Right cardiac atrium (tissue), 5 donors: ENCODE data around the gene SNTN. TPM values are rescaled to one million over a fixed set of nuclear protein-coding genes. Genes with fewer than 3 reads are reported as not detected.

Experiments used
- ATAC-seq, 2 donors: fragments of 200-7000 bp; cut with Tn5 transposase; one replicate each; pipeline versions ENCODE4 v1.8.0 to v1.9.1; 2020; ENCODE audit warnings: moderate library complexity in 2 of 2, mild to moderate bottlenecking in 1 of 2
- DNase-seq, 3 donors: peaks; one replicate each; pipeline ENCODE4 v3.0.0-alpha.2; 2020
- H3K27ac ChIP-seq: one replicate; pipeline ENCODE4 v1.5.1; 2013; ENCODE audit warnings: mild to moderate bottlenecking, low read length, control low read depth, moderate library complexity
- H3K27me3 ChIP-seq: one replicate; pipeline ENCODE4 v1.6.1; 2013; ENCODE audit not compliant: control insufficient read depth, insufficient read depth
- H3K4me1 ChIP-seq: one replicate; pipeline ENCODE4 v1.6.1; 2013; ENCODE audit warnings: low read length; ENCODE audit not compliant: control insufficient read depth, insufficient read depth
- H3K4me3 ChIP-seq: one replicate; pipeline ENCODE4 v1.5.1; 2013; ENCODE audit warnings: low read length, control low read depth
- H3K9me3 ChIP-seq: one replicate; pipeline ENCODE4 v1.6.1; 2013; ENCODE audit warnings: low read length; ENCODE audit not compliant: control insufficient read depth
- WGBS: extraction: QIAGEN DNeasy Blood & Tissue Kit; methylation state at CpG from one replicate; pipeline ENCODE4 v1.1.7; 2013; 5-methylcytosine and 5-hydroxymethylcytosine counted together
- intact Hi-C, 4 donors: fragments of 100-400 bp; cut with DNase I; formaldehyde crosslinking; loops; one replicate each; pipeline versions ENCODE4 v1.11.0 to v1.14.0; 2022 to 2023
- long read RNA-seq, 4 donors: library from polyadenylated mRNA; unstranded; transcript quantifications; one replicate each; pipeline ENCODE4 v2.0.0, GENCODE V29; 2020 to 2021
- polyA plus RNA-seq: library from polyadenylated mRNA; stranded (reverse); fragments of 200-250 nt; gene quantifications from one replicate; pipeline ENCODE4 v1.2.3, GENCODE V29; 2013
- total RNA-seq, 4 donors: library from RNA; stranded (reverse); fragmentation: NEBNext Ultra II Directional; extraction: Animal tissue kit (Norgen Biotek cat#: 25700); gene quantifications; one replicate each; pipeline ENCODE4 v1.2.1, GENCODE V29; 2021
- donor health status: healthy with polysubstance abuse.
- donor health status: DM: no; HTN: yes; CAD: no.
- donor health status: DM: no; HTN: no; CAD: no.
- donor health status: DM: no; HTN: yes; CAD: no; lungs with severe emphysema.
- donor health status: DM: yes; HTN: yes; CAD: no.

Gene SNTN
- total RNA-seq = not detected
- not detected for polyA plus RNA-seq
- long read RNA-seq, donor 1 = 0 reads
- long read RNA-seq, donor 2 = 0 reads
- long read RNA-seq, donor 3 = 0 reads
- long read RNA-seq, donor 4 = 0 reads

DNA sequence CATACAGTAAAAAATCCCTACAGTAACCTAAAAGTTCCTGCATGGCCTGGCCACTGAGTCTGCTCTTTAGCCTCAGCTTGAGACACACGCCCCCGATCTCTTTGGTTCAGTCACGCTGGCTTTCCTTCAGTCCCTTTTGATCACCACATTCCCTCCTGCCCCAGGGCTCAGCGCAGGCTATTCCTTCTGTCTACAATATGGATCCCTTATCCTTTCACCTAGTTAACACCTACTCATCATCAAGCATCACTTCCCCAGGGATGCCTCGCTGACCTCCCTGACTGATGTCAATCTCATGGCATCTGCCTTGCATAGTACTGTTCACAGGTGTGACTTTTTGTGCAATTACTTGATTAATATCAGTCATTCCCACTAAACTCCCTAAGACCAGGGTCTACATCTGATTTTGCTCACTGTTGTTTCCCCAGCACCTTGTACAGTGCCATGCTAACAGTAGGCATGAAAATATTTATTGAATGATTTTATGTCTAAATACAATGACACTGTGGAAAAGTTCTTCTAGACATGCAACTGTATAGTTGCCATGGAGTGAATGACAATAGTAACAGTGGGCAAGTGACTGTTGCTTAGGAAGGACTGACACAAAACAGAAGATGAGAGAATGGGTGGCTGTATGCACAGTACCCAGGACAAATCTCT is at the start of gene SNTN:
SNTN (plus strand) TSS at position 610 of the 660 bp plus-strand sequence; CDS start at position 623, 13 bp downstream.
- Histone ChIP-seq H3K27me3 (no peaks in the 10 kb centered on the region), H3K4me1 (no peaks in the 10 kb centered on the region), H3K27ac (no peak within 1 kb of the TSS), H3K9me3 (no peaks in the 10 kb centered on the region), H3K4me3 (no peak within 1 kb of the TSS)
- intact Hi-C loops = no loop called here
- no peak for ATAC-seq
- DNase-seq = no peak
- whole genome bisulfite sequencing = 60% methylated on average over 5 of the region's 5 CpGs

DNA sequence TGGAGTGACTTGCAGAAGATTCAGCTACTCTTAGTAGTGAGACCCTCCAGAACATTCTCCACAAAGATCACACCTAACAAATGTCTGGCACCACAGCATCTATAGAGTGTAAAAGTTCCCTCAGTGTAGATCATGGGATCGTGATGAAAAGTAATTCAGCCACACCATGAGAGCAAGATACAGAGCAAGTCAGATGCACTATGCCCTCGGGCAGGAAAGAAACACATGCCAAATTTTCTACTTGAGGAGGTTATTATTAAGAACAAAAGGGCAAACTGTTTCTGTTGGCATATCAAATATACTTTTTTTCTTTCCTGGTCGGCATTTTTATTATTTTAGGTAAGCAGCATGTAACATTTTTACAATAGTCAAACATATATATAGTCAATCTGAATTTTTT is 44.8 kb upstream of the SNTN start:
- intact Hi-C loops = no loop called here

DNA sequence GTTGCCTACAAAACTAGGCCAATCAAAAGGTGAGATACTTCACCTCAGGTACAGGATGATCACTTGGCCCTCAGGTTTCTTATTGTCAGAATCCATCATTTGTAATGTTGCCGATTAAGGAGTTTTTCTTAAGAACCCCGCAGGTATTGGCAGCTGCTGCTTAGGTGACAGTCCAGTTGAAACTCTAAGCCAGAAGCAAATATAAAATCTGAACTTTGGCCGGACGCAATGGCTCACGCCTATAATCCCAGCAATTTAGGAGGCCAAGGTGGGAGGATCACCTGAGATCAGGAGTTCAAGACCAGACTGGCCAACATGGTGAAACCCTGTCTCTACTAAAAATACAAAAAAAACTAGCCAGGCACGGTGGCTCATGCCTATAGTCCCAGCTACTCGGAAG is 43.1 kb upstream of the SNTN start:
- Histone ChIP-seq H3K4me3 (no peak overlapping the region), H3K4me1 (no peaks in the 10 kb centered on the region), H3K27me3 (no peaks in the 10 kb centered on the region), H3K27ac (no peak overlapping the region), H3K9me3 (no peaks in the 10 kb centered on the region)
- 87% methylated on average over 7 of the region's 7 CpGs for WGBS
- DNase-seq = no peak
- intact Hi-C loops = no loop called here
- ATAC-seq = no peak

More for the DNA sequence above, 44.8 kb upstream of the SNTN start:
- Histone ChIP-seq H3K4me3 (no peak overlapping the region), H3K4me1 (no peaks in the 10 kb centered on the region), H3K9me3 (no peaks in the 10 kb centered on the region), H3K27me3 (no peaks in the 10 kb centered on the region), H3K27ac (no peak overlapping the region)
- WGBS = 42% methylated on average over 3 of the region's 3 CpGs
- DNase-seq (no peak), ATAC-seq (no peak)

DNA sequence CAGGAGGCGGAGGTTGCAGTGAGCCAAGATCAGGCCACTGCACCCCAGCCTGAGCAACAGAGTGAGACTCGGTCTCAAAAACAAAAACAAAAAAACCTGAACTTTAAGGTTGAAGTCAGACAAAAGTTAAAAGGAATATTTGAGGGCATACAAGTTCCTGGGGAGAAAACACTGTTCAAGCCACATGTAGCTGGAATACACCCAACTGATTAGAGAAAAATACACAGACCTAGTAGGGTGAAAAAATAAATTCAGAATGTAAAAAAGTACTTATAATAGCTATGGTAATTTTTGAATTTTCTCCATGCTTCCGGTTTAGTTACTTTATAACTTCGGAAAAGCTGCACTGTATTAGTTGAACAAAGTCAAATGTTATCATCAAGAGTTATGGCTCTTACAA is 42.6 kb upstream of the SNTN start:
- no peaks in the 10 kb centered on the region for H3K4me1 ChIP-seq
- DNase-seq (no peak), ATAC-seq (no peak)
- H3K9me3 ChIP-seq = no peaks in the 10 kb centered on the region
- WGBS = 89% methylated on average over 4 of the region's 4 CpGs
- H3K27me3 ChIP-seq = no peaks in the 10 kb centered on the region
- H3K4me3 ChIP-seq = no peak overlapping the region
- intact Hi-C loops = no loop called here
- no peak overlapping the region for H3K27ac ChIP-seq

DNA sequence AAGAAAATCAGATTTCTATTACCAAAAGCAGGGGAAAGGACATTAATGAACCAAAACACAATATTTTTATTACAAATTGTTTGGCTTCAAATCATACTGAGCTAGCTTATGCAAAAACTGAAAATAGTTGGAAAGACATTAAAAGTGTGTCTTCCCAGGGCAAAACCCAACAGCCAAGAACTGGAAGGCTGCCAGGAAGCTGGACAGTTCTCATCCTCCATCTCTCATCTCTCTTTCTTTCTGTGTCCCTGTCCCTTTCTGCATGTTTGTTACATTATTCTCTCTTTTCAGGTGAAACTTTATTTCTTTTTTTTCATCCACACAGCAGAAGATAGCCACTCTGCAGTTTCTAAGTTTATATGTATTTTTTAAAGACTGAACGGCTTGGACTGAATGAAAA is 41.1 kb upstream of the SNTN start:
- Histone ChIP-seq H3K27ac (no peak overlapping the region), H3K27me3 (no peaks in the 10 kb centered on the region), H3K4me3 (no peak overlapping the region), H3K9me3 (no peaks in the 10 kb centered on the region), H3K4me1 (no peaks in the 10 kb centered on the region)
- WGBS = 89% methylated on average over 1 of the region's 1 CpG
- no peak for DNase-seq
- ATAC-seq = no peak
- intact Hi-C loops = no loop called here

DNA sequence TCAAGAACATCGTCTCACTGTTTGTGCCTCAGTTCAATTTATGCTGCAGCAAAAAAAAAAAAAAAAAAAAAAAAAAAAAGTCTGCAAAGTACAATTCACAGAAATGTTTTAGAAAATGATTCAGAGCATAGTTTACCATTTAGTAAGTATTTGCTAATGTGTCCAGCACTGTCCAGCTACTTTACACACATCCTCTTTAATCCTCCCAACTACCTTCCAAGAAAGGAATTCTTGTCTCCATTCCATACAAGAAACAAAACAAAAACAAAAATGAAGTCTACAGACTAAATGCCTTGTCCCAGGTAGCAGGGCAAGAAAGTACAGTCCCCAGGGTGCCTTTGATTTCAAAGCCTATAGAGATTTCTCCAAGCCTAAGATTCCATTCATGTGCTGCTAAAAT is 38.9 kb upstream of the SNTN start:
- H3K27ac ChIP-seq = no peak overlapping the region
- 36% methylated on average over 1 of the region's 1 CpG for WGBS
- no peaks in the 10 kb centered on the region for H3K9me3 ChIP-seq

DNA sequence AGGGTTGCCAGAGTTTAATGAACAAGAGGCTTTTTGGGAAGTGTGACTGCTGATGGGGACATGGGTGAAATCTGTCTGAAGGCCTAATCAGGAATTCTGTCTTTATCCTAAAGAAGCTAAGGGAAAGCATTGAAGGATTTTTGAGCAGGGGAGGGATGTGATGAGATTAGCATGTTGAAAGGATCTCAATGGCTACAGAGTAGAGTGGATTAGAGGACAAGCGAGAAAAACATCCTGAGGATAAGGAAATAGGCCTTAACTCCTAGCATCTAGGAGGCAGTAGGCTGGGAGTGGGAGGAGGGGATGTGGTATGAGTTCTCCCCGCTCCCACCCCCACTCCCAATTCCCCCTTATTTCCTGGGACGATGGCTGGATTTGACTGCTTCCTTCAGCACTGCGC is 35.1 kb upstream of the SNTN start:
- WGBS = 60% methylated on average over 4 of the region's 4 CpGs

More for the DNA sequence above, 38.9 kb upstream of the SNTN start:
- intact Hi-C loops = no loop called here
- Histone ChIP-seq H3K4me3 (no peak overlapping the region), H3K27me3 (no peaks in the 10 kb centered on the region), H3K4me1 (no peaks in the 10 kb centered on the region)
- ATAC-seq = no peak
- no peak for DNase-seq

DNA sequence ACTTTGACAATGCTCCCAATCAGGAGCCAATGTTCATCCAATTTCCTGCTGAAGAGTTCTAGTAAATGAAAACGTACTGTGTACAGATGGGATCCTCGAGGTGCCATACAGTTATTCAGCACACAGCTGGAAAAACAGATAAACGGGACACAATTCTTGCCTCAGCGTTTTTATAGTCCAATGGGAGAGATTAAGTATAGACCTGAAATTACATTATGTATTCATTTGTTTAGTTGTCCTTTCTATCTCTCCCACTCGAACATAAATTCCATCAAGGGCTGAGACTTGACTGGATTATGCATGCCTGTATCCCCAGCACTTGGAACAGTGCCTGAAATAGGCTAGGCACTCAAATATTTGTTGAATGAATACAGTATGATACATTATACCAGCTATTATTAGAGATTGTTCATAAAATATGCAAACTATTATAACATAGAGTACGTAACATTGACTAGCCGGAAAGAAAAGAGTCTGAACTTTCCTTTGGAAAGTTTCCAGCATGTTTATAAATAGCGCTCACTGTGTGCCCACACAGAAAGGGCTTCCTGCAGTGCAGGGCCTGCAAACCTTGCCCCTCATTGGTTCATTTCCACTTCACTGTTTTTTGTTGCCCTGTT is 27.4 kb upstream of the SNTN start:
- 22% methylated on average over 8 of the region's 8 CpGs for WGBS
- ATAC-seq = no peak
- intact Hi-C loops = no loop called here
- Histone ChIP-seq H3K9me3 (no peaks in the 10 kb centered on the region), H3K27me3 (no peaks in the 10 kb centered on the region), H3K27ac (no peak overlapping the region), H3K4me3 (no peak overlapping the region), H3K4me1 (peaks cover 1% of the 10 kb centered on the region)
- DNase-seq = no peak

More for the DNA sequence above, 35.1 kb upstream of the SNTN start:
- ATAC-seq (no peak), DNase-seq (no peak)
- intact Hi-C loops = no loop called here
- Histone ChIP-seq H3K4me1 (no peaks in the 10 kb centered on the region), H3K27ac (no peak overlapping the region), H3K9me3 (no peaks in the 10 kb centered on the region), H3K4me3 (no peak overlapping the region), H3K27me3 (no peaks in the 10 kb centered on the region)

DNA sequence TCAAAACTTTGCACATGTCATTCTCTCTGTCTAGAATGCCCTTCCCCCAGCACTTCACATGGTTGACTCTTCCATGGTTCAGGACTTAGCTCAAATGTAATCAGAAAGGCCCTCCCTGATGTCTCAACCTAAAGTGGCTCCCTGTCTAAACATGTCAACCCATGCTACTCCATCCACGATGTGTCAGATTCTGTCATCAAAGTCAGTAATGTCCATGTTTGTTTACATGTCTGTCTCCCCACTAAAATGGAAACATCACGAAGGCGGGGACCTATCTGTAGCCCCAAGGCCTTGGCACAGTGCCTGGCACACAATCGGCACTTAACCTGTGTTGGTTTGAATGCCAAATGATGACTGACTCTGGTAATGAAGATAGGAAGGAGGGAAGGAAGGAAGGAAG is 20.8 kb upstream of the SNTN start:
- Histone ChIP-seq H3K4me1 (no peaks in the 10 kb centered on the region), H3K4me3 (no peak overlapping the region), H3K27me3 (no peaks in the 10 kb centered on the region), H3K9me3 (no peaks in the 10 kb centered on the region), H3K27ac (no peak overlapping the region)
- ATAC-seq = no peak
- peak in 1 of 3 donors; percentile 11 for DNase-seq
- WGBS = 80% methylated on average over 4 of the region's 4 CpGs
- intact Hi-C loops = no loop called here

DNA sequence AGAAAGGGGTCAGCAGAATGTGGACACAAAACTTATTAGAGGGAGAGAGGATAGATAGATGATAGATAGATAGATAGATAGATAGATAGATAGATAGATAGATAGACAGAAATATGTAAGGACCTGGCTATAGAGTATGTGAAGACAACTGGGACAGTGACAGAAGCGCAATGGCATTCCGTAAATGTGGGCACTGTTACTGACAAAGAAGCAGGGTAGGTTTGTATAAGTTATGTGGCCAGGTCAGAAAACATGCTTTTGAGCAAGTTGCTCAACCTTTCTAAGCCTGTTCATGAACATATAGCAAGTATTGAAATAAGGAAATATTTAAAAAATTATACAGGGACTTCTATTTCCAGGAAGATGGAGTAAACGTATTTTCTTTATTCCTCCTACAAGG is 17.3 kb upstream of the SNTN start:
- no peak for DNase-seq
- H3K27ac ChIP-seq = no peak overlapping the region
- intact Hi-C loops = no loop called here
- no peak for ATAC-seq
- no peak overlapping the region for H3K4me3 ChIP-seq
- H3K4me1 ChIP-seq = no peaks in the 10 kb centered on the region
- H3K9me3 ChIP-seq = no peaks in the 10 kb centered on the region
- WGBS = 82% methylated on average over 3 of the region's 3 CpGs
- H3K27me3 ChIP-seq = no peaks in the 10 kb centered on the region

DNA sequence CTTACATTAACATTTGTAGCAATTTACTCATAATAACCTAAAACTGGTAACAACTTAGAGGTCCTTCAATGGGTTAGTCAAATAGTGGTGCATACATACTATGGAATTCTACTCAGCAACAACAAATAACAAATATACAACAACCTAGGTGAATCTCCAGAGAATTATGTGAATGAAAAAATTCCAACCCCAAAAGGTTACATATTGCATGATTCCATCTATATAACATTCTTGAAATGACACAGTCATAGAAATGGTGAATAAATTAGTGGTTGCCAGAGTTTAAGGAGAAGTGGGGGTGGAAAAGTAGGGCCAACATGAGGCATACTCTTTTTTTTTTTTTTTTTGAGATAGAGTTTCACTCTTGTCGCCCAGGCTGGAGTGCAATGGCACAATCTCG is 12.7 kb upstream of the SNTN start:
- H3K27me3 ChIP-seq = no peaks in the 10 kb centered on the region
- ATAC-seq (no peak), DNase-seq (no peak)
- no peaks in the 10 kb centered on the region for H3K4me1 ChIP-seq
- intact Hi-C loops = no loop called here
- no peak overlapping the region for H3K4me3 ChIP-seq
- WGBS = 83% methylated on average over 2 of the region's 2 CpGs
- H3K27ac ChIP-seq = no peak overlapping the region
- no peaks in the 10 kb centered on the region for H3K9me3 ChIP-seq
